HG03045 (cell line): ENCODE results near the gene SVEP1.
"Not testable (repeated sequence)": the region's sequence is repeated elsewhere in the genome, so short reads cannot be mapped to it uniquely, and the experiment has no call there.

Experiments
- ATAC-seq: cut with Tn5 transposase; IDR thresholded peaks from one replicate; pipeline ENCODE4 v1.9.1; 2021; ENCODE audit warnings: mild to moderate bottlenecking, moderate library complexity; ENCODE audit not compliant: unreplicated experiment

SVEP1 gene

DNA sequence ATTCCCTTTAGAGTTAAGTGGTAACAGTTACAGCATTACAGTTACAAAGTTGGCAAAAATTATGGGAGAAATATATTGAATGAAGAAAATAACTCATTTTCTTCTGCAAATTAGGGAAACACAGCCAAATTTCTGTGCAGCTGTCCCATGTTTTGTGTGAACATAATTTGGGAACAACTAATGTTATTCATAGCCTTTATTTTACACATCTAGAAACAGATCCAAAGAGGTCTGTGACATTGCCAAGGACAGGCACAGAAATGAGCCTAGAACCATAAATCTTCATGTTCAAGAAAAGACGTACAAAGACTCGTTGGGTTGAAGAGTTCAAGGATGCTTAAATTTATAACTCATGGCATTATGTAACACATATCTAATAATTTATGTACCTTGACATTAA, 127.8 kb downstream of the SVEP1 start:
- ATAC-seq: no peak

DNA sequence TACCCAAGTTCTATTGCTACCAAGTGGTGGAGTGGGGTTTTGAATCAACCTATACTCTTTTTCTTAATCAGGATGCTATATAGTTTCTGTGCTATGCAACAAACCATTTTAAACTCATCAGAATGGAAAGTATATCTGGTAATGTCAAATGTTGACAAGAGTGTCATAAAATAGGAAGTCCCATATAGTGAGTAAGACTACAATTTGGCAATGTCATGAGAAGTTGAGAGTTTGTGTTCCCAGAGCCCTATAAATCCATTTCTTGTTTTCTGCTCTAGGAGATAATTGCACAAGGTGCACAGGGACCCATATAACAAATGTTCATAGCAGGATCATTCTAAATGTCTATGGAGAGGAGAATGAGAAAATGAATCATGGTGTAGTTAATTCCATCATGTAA, 132.1 kb downstream of the SVEP1 start:
- no peak for ATAC-seq

DNA sequence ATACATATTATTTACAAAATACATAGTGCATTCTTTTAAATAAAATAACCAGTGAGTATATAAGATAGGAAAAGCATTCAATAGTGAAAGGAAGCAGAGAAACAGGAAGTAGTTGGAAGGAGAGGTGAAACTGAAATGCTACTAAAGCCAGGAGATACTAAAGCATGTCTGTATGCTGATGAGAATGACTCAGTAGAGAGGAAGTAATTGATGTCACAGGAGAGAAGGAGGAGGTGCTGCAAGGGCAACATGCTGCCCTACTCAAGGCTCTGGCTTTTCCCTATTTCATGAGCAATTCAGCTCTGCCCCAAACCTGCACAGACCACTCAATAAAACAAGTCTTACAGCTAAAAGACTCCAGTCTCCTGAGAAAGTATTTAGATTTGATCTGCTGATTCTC, 133.4 kb downstream of the SVEP1 start:
- no peak for ATAC-seq

- no peak for ATAC-seq
Observed at GRCh38 chr9:110444911-110445310, 134.6 kb downstream of the SVEP1 start.

GRCh38 chr9:110443866-110444220, 135.7 kb downstream of the SVEP1 start:
- ATAC-seq: no peak

DNA sequence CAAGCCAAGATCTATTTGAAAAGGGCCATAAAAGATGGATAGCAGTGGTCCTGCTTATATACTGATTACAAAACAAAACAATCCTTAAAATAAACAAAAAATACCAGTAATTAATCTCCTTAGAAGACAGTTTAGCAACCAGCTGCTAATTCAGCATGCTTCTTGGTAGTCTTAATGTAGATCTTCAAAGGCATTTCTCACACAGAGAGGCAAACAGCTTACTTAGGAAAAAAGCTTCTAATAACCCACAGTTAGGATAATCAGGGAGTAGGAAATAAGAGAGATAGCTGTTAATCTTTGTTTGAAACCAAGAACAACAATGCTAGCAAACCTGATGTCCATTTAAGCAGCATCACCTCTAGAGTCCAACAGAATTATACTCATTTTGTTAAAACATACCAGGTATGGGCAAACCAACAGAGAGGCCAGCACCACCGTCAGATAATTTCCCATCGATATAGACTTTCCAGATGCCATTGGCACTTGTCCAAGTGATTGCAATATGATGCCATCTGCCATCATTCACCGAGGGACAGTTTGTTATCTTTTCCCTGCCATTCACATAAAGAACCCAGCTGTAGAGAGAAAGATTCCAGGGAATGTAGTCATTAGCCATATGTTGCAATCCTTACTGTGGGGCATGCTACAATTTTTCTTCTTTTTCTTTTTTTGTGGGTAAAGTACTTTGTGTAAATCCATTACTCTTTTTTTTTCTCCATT, 136.2 kb downstream of the SVEP1 start:
- ATAC-seq: no peak

- no peak for ATAC-seq
Observed at GRCh38 chr9:110440796-110441195, 138.7 kb downstream of the SVEP1 start.

DNA sequence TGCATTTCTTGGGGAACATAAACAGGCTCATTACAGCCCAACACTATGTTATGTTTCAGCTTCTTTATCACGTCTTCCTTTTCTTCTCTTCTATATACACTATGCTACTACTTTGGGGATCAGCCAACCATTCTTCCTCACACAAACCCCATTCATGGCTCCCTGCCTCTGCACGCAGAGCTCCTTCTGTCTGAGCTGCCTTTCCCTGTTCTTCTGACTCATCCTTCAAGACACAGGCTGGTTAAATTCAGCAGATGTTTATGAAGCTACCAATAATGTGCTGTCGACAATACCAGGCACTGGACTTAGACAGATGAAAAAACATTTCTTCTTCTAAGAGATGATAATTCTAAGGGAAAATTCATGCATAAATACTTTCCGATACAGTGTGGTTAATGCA, 139.4 kb downstream of the SVEP1 start:
- ATAC-seq: no peak

DNA sequence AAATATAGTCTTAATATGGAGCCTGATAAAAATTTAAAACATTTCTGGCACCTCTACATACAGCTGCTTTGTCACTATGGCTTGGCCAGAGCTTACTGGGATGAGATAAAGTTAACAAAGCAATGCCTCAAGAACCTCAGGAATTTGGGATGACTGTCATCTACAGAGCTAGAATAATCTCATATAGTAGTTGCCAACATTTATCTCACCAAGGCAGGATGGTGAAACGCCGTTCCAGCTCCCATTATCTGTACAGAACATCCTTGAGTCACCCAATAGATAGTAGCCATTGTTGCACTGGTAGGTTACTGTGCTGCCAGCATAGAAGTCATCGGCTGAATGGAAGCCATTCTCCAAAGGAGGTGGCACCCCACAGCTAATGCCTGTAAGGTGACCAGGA, 147.3 kb downstream of the SVEP1 start:
- no peak for ATAC-seq

DNA sequence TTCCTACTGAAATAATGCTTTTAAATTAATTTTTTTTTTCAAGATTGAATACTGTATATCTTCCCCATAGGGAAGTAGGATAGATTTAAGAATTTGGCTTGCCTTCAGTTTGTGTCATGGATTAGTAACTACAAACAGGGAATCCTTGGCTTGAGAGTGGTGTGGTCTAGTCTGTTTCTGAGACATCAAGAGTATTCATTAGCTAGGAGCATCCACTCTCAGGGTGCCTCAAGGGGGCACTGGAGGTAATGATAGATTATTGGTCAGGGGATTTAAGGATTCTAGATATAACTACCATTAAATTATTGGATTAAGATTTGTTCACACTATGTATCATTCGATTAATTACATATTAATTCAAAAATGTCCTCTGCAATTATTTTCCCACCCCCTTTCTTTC, 150.1 kb downstream of the SVEP1 start:
- no peak for ATAC-seq

DNA sequence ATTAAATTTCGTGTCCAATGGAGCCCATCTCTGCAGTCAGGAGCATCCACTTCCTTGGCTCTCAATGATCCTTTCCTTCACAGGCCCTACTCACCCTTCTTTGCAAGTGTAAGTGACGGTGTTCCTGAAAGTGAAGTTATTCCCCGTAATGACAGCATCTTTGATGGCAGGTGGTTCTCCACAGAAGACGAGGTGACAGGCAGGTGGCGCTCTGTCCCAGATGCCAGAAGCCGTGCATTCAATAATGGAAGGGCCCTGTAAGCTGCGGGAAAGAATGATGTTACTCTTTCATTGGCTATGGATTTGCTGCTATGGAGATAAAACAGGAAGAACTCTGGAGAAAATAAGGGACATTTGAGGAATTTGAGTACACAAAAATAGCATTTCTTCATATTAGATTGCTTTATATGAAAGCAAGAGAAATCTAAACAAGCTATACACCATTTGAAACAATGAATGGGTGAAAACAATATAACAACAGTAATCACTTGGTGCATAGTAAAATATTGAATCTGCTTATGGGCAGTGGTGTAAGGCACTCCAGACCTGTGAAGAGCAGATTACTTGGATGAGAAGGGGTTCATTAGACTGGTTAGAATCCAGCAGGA, 151.9 kb downstream of the SVEP1 start:
- ATAC-seq: no peak

DNA sequence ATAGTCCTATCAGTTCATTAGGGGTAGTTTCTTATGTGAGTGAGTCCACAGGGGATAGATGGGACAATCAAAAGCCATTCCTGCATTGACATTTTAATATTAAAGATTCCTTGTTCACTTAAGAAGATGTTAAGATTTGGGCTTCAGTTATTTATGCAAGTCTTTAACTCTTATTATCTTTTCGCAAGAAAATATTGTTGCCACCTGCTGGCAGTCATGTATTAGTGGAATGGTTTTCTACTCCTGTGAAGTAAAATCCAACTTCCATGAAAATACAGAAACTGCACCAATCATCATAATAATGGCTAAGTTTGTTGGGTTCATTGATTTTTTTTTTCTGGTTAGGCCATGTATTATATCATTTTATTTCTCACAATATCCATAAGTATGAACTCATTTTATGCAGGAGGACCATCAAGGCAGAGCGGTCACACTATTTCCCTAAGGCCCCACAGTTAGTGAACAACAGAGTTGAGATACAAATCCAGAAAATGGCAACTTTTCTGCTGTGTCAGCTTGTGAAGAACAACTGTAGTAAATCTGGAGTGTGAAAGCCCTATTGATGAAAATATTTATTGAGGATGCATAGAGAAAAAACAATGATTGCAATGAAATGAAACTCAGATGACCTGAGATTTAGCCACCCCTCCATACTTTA, 153.4 kb downstream of the SVEP1 start:
- no peak for ATAC-seq

GRCh38 chr9:110414471-110414870, 165.1 kb downstream of the SVEP1 start:
- no peak for ATAC-seq

- ATAC-seq: no peak
Observed at GRCh38 chr9:110410961-110411360, 168.6 kb downstream of the SVEP1 start.

- ATAC-seq: no peak
Observed at GRCh38 chr9:110408598-110408997, 170.9 kb downstream of the SVEP1 start.

DNA sequence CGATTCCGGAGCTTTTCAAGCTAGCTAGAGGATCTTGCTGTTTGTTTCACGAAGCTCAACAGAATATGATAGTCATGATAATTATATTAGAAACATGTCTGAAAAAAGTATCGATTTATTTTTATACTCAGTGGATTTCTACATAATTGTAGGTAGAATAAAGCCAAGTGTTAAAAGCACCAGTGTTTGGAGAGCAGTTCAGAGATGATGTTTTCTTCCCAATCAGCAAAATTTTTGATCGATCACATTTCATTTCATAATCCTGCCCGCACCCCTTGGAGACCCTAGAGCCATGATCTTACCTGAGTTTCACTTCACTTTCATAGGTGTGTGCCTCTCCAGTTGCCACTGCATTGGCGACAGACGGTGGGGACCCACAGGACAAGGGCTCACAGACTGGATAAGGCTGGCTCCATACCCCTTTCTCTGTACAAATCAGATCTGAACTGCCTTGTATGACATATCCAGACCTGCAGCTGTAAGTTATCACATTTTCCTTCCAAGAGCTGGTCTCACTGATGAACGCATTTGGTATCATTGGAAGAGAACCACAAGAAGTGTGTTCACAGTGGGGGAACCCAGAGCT, 173.6 kb downstream of the SVEP1 start:
- no peak for ATAC-seq

DNA sequence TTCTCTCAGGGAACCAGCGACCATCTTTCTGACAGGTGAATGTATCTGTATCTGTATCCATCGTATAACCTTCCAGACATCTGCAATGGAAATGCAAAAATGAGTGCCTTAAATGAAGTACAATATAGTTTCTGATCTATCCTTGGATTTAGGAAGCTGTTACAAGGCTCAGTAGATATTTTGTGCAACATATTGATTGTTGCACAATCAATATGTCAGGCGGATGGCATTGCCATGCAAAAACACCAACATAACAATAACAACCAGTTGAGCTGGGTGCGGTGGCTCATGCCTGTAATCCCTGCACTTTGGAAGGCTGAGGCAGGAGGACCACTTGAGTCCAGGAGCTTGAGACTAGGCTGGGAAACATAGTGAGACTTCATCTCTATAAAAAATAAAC, 175.1 kb downstream of the SVEP1 start:
- ATAC-seq: no peak

DNA sequence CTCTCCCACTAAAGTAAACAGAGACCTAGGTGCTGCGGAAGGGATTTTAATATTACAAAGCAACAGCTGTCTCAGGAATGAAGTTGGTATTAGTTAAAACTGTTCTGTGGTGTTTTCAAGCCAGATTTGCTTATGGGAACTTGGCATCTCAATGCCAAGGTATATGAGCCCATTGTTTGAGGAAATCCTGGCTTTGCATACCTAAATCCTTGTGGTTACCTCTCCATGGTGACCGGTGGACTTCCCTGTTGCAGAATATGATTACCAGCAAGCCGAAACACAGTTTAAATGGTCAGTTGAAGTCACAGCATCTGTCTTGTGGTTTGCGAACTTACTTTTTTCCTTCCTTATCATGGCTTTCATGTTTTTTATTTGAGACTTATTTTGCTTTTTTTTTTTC, 179.6 kb downstream of the SVEP1 start:
- ATAC-seq: no peak

DNA sequence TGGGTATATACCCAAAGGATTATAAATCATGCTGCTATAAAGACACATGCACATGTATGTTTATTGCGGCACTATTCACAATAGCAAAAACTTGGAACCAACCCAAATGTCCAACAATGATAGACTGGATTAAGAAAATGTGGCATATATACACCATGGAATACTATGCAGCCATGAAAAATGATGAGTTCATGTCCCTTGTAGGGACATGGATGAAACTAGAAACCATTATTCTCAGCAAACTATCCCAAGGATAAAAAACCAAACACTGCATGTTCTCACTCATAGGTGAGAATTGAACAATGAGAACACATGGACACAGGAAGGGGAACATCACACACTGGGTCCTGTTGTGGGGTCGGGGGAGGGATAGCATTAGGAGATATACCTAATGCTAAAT, 180.5 kb downstream of the SVEP1 start:
- ATAC-seq: not testable (repeated sequence)

GRCh38 chr9:110391826-110392485, 187.6 kb downstream of the SVEP1 start:
- no peak for ATAC-seq

GRCh38 chr9:110389148-110389750, 190.3 kb downstream of the SVEP1 start:
- ATAC-seq: no peak
